SK-MEL-5 (cell line): ENCODE results near the gene IL17RB. TPM values are rescaled to one million over a fixed set of nuclear protein-coding genes. Genes with fewer than 3 reads are reported as not detected.

Source experiments
- DNase-seq: peaks from one replicate; pipeline ENCODE4 v3.0.0-alpha.2; 2016; ENCODE audit warnings: low read depth, low spot score
- in situ Hi-C: cut with HindIII; loops from 2 replicates; pipeline ENCODE4 v1.10.0; 2016; ENCODE audit warnings: low sequenced_read_pairs, high pct_unique_total_duplicates, low pct_unique_long_range_greater_than_20kb
- total RNA-seq: library from RNA; depleted of rRNA; stranded (reverse); fragments of >200 nt; shearing (Covaris generic); gene quantifications from 2 replicates; pipeline ENCODE4 v1.2.3, GENCODE V29; 2014

IL17RB gene
- total RNA-seq, 1 experiment from 2014 or later = not detected

- no peak for DNase-seq
- in situ Hi-C loops = no loop called here
Measured at GRCh38 chr3:53823026-53823955, 23.1 kb upstream of the IL17RB start.

GRCh38 chr3:53823956-53824657, 22.3 kb upstream of the IL17RB start:
- no peak for DNase-seq
- in situ Hi-C loops = no loop called here

GRCh38 chr3:53824795-53825194, 21.6 kb upstream of the IL17RB start:
- in situ Hi-C loops = no loop called here
- DNase-seq = no peak

GRCh38 chr3:53826048-53826447, 20.3 kb upstream of the IL17RB start:
- in situ Hi-C loops = no loop called here
- no peak for DNase-seq

- in situ Hi-C loops = no loop called here
- DNase-seq = peak; percentile 20
Measured at GRCh38 chr3:53828581-53828980, 17.8 kb upstream of the IL17RB start.

- no peak for DNase-seq
- in situ Hi-C loops = no loop called here
Measured at GRCh38 chr3:53829605-53830004, 16.8 kb upstream of the IL17RB start.

GRCh38 chr3:53830944-53831343, 15.4 kb upstream of the IL17RB start:
- DNase-seq = no peak
- in situ Hi-C loops = no loop called here

- DNase-seq = no peak
- in situ Hi-C loops = no loop called here
Measured at GRCh38 chr3:53833053-53833645, 13.2 kb upstream of the IL17RB start.

- no peak for DNase-seq
- in situ Hi-C loops = no loop called here
Measured at GRCh38 chr3:53833700-53834099, 12.7 kb upstream of the IL17RB start.

GRCh38 chr3:53834429-53835095, 11.8 kb upstream of the IL17RB start:
- no peak for DNase-seq
- in situ Hi-C loops = no loop called here

- DNase-seq = no peak
- in situ Hi-C loops = no loop called here
Measured at GRCh38 chr3:53835257-53835656, 11.1 kb upstream of the IL17RB start.

GRCh38 chr3:53836084-53836872, 10.1 kb upstream of the IL17RB start:
- in situ Hi-C loops = no loop called here
- DNase-seq = no peak

GRCh38 chr3:53837331-53837730, 9.0 kb upstream of the IL17RB start:
- in situ Hi-C loops = no loop called here
- DNase-seq = no peak

GRCh38 chr3:53841296-53841695, 5.1 kb upstream of the IL17RB start:
- in situ Hi-C loops = no loop called here
- no peak for DNase-seq

- peak; percentile 75 for DNase-seq
- in situ Hi-C loops = no loop called here
Measured at GRCh38 chr3:53842436-53843194, 3.8 kb upstream of the IL17RB start.
